Calu3 (cell line): ENCODE measurements around the gene ACSS2. TPM values are rescaled to one million over a fixed set of nuclear protein-coding genes. Genes with fewer than 3 reads are reported as not detected.
A peak's percentile ranks its signal among the peaks of the same experiment; 100 is the strongest.

Source experiments
- BruUV-seq: library from RNA; stranded (reverse); fragments of 400-500 nt; replicated peaks from 2 replicates; lab custom pipeline; 2021; lab: Mats Ljungman, UMichigan
- CTCF ChIA-PET: fragments of 300-600 bp; sonication (Branson Sonifier 250); formaldehyde crosslinking; loops from one replicate; lab custom pipeline; 2022; ENCODE audit warnings: antibody characterized with exemption; lab: Charles Lee
- DNase-seq: peaks from one replicate; pipeline ENCODE4 v3.0.0; 2022
- H3K27ac Mint-ChIP-seq: one replicate; pipeline ENCODE4 v1.8.0; 2022; ENCODE audit warnings: mixed read lengths; ENCODE audit not compliant: unreplicated experiment
- H3K27me3 Mint-ChIP-seq: one replicate; pipeline ENCODE4 v1.8.0; 2022; ENCODE audit warnings: mixed read lengths; ENCODE audit not compliant: unreplicated experiment
- H3K36me3 Mint-ChIP-seq: one replicate; pipeline ENCODE4 v1.8.0; 2022; ENCODE audit warnings: mild to moderate bottlenecking, moderate library complexity, mixed read lengths; ENCODE audit not compliant: insufficient read depth, unreplicated experiment
- H3K4me1 Mint-ChIP-seq: one replicate; pipeline ENCODE4 v1.8.0; 2022; ENCODE audit warnings: mild to moderate bottlenecking, low read depth, mixed read lengths; ENCODE audit not compliant: unreplicated experiment
- H3K4me3 Mint-ChIP-seq: one replicate; pipeline ENCODE4 v1.8.0; 2022; ENCODE audit warnings: mild to moderate bottlenecking, low read depth, moderate library complexity, mixed read lengths; ENCODE audit not compliant: unreplicated experiment
- H3K9me3 Mint-ChIP-seq: one replicate; pipeline ENCODE4 v1.8.0; 2022; ENCODE audit warnings: low read depth, mixed read lengths; ENCODE audit not compliant: unreplicated experiment
- CTCF ChIP-seq: fragments of 200-600 bp; IDR thresholded peaks from one replicate; pipeline ENCODE4 v1.8.0; 2022; ENCODE audit warnings: antibody characterized with exemption; ENCODE audit not compliant: unreplicated experiment
- intact Hi-C: fragments of 100-400 bp; cut with micrococcal nuclease; formaldehyde crosslinking; loops from one replicate; pipeline ENCODE4 v1.10.0; 2022; ENCODE audit not compliant: unreplicated experiment
- total RNA-seq: library from RNA; stranded (reverse); gene quantifications from 2 replicates; pipeline ENCODE4 v1.2.3, GENCODE V29; 2022

ACSS2 gene
- total RNA-seq, 1 experiment from 2014 or later: 34.9 TPM

- no TSS peak for BruUV-seq
- Mint-ChIP-seq H3K36me3 (no peaks in the 10 kb centered on the region), H3K4me1 (peaks cover 29% of the 10 kb centered on the region), H3K27me3 (no peaks in the 10 kb centered on the region), H3K27ac (no peak overlapping the region), H3K9me3 (peaks cover 4% of the 10 kb centered on the region), H3K4me3 (no peak overlapping the region)
- intact Hi-C loops: no loop called here
- no peak for TF ChIP-seq CTCF
- DNase-seq: peak; percentile 24
- CTCF ChIA-PET: interaction anchor here (0.8 to 1.0 kb wide), 3 partner anchors 10 to 14 kb away, joined by 3 to 6 read pairs (median 4); partner anchors contain the start of genes ACSS2 and GGT7
Observed at GRCh38 chr20:34886122-34886521, 9.7 kb downstream of the ACSS2 start.

- peaks cover 29% of the 10 kb centered on the region for H3K4me1 Mint-ChIP-seq
- CTCF ChIA-PET: interaction anchor here (0.8 to 0.9 kb wide), 2 partner anchors 14 to 24 kb away, joined by 3 to 4 read pairs; partner anchors contain the start of gene GGT7
- H3K9me3 Mint-ChIP-seq: peaks cover 4% of the 10 kb centered on the region
- no peak overlapping the region for H3K27ac Mint-ChIP-seq
- BruUV-seq: no TSS peak
- no peaks in the 10 kb centered on the region for H3K27me3 Mint-ChIP-seq
- no peak for DNase-seq
- no peaks in the 10 kb centered on the region for H3K36me3 Mint-ChIP-seq
- no peak for TF ChIP-seq CTCF
- intact Hi-C loops: no loop called here
- no peak overlapping the region for H3K4me3 Mint-ChIP-seq
Observed at GRCh38 chr20:34887023-34887422, 10.6 kb downstream of the ACSS2 start.

- no peak overlapping the region for H3K27ac Mint-ChIP-seq
Observed at GRCh38 chr20:34888468-34888867, 12.1 kb downstream of the ACSS2 start.

GRCh38 chr20:34891166-34892062 lies 15.0 kb downstream of the ACSS2 start:
- no peaks in the 10 kb centered on the region for H3K36me3 Mint-ChIP-seq
- CTCF ChIA-PET: interaction anchor here (0.6 to 1.0 kb wide), 2 partner anchors 11 to 12 kb away, joined by 5 read pairs; no protein-coding TSS in a partner anchor
- H3K4me1 Mint-ChIP-seq: peaks cover 15% of the 10 kb centered on the region
- H3K27me3 Mint-ChIP-seq: no peaks in the 10 kb centered on the region
- TF ChIP-seq CTCF: no peak
- H3K27ac Mint-ChIP-seq: no peak overlapping the region
- H3K4me3 Mint-ChIP-seq: no peak overlapping the region
- peaks cover 4% of the 10 kb centered on the region for H3K9me3 Mint-ChIP-seq
- DNase-seq: no peak
- BruUV-seq: no TSS peak
- intact Hi-C loops: no loop called here

More at GRCh38 chr20:34888468-34888867, 12.1 kb downstream of the ACSS2 start:
- Mint-ChIP-seq H3K27me3 (no peaks in the 10 kb centered on the region), H3K4me3 (no peak overlapping the region), H3K9me3 (peaks cover 4% of the 10 kb centered on the region), H3K36me3 (no peaks in the 10 kb centered on the region), H3K4me1 (peaks cover 21% of the 10 kb centered on the region)
- intact Hi-C loops: no loop called here
- BruUV-seq: no TSS peak
- TF ChIP-seq CTCF: no peak
- CTCF ChIA-PET: interaction anchor here (0.6 to 1.1 kb wide), 5 partner anchors 12 to 1186 kb away, joined by 3 to 8 read pairs (median 4); partner anchors contain the start of gene ACSS2
- no peak for DNase-seq
